ENCODE measurements around the gene KNSTRN.

The KNSTRN gene

GRCh38 chr15:40443255-40443654 is 60.7 kb downstream of the KNSTRN start:
- peaks cover 18% of the 10 kb centered on the region; the same call in 1 of the 2 replicates for H4K20me1 ChIP-seq (ENCODE audit: low read depth, low read length)
- peaks cover 59% of the 10 kb centered on the region for H3K79me2 ChIP-seq (ENCODE audit: insufficient read depth, low read length)
- no peak overlapping the region for H3K27ac ChIP-seq (ENCODE audit: low read depth, low read length)
- no peak overlapping the region for H3K9ac ChIP-seq (ENCODE audit: low read length)
- no peaks in the 10 kb centered on the region for H3F3A ChIP-seq (ENCODE audit: insufficient read depth)
- no peak overlapping the region for H3K4me2 ChIP-seq (ENCODE audit: low read depth, low read length, poor library complexity, severe bottlenecking)
- H3K27me3 ChIP-seq (ENCODE audit: low read length), result no peaks in the 10 kb centered on the region
- no peaks in the 10 kb centered on the region for H3K9me2 ChIP-seq (replicated peaks; ENCODE audit: insufficient read depth, low read length)
- H3K9me3 ChIP-seq (ENCODE audit: insufficient read depth, low read length), result no peaks in the 10 kb centered on the region
- H3K36me3 ChIP-seq (ENCODE audit: low read length), result no peaks in the 10 kb centered on the region
- H2AFZ ChIP-seq (ENCODE audit: low read depth, low read length, severe bottlenecking), result no peak overlapping the region
- no peak overlapping the region for H3K4me3 ChIP-seq (ENCODE audit: insufficient read depth, low read length, poor library complexity, severe bottlenecking)
- TF ChIP-seq, protein P1, sequence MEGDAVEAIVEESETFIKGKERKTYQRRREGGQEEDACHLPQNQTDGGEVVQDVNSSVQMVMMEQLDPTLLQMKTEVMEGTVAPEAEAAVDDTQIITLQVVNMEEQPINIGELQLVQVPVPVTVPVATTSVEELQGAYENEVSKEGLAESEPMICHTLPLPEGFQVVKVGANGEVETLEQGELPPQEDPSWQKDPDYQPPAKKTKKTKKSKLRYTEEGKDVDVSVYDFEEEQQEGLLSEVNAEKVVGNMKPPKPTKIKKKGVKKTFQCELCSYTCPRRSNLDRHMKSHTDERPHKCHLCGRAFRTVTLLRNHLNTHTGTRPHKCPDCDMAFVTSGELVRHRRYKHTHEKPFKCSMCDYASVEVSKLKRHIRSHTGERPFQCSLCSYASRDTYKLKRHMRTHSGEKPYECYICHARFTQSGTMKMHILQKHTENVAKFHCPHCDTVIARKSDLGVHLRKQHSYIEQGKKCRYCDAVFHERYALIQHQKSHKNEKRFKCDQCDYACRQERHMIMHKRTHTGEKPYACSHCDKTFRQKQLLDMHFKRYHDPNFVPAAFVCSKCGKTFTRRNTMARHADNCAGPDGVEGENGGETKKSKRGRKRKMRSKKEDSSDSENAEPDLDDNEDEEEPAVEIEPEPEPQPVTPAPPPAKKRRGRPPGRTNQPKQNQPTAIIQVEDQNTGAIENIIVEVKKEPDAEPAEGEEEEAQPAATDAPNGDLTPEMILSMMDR (IDR thresholded peaks at IDR 0.05; ENCODE audit: insufficient read depth, low read length, poor library complexity, severe bottlenecking), result no peak
- no peak for TF ChIP-seq EZH2phosphoT487 (conservative IDR thresholded peaks at IDR 0.05; ENCODE audit: low read length)

DNA sequence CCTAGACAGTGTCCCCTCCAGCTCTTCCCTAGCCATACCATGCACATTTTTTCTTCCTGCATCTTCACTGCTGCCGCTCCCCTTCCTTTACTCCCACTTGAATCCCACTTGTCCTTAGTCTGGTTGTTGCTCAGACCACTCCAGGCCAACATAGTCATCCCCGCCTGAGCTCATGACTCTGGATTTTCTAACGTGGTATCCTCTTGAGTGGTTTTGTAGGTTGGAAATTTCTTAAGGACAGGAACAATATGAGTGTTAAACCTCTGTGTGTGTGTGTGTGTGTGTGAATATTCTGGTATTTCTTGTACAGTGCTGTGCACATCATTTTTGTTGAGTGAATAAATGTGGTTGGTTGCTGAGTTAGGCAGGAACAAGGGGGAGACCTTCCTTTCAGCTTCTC is 61.3 kb downstream of the KNSTRN start:
- Histone ChIP-seq H3K9me3 (ENCODE audit: insufficient read depth, low read length) (no peaks in the 10 kb centered on the region), H3K27ac (ENCODE audit: low read depth, low read length) (no peak overlapping the region), H3K4me3 (ENCODE audit: insufficient read depth, low read length, poor library complexity, severe bottlenecking) (no peak overlapping the region), H4K20me1 (ENCODE audit: low read depth, low read length) (peaks cover 18% of the 10 kb centered on the region; the same call in 1 of the 2 replicates), H3K79me2 (ENCODE audit: insufficient read depth, low read length) (peaks cover 63% of the 10 kb centered on the region), H3K36me3 (ENCODE audit: low read length) (no peaks in the 10 kb centered on the region), H3K4me2 (ENCODE audit: low read depth, low read length, poor library complexity, severe bottlenecking) (no peak overlapping the region), H3K27me3 (ENCODE audit: low read length) (no peaks in the 10 kb centered on the region), H3K9me2 (replicated peaks; ENCODE audit: insufficient read depth, low read length) (no peaks in the 10 kb centered on the region), H2AFZ (ENCODE audit: low read depth, low read length, severe bottlenecking) (no peak overlapping the region), H3F3A (ENCODE audit: insufficient read depth) (no peaks in the 10 kb centered on the region), H3K9ac (ENCODE audit: low read length) (no peak overlapping the region)
- TF ChIP-seq, protein P1 (IDR thresholded peaks at IDR 0.05; ENCODE audit: insufficient read depth, low read length, poor library complexity, severe bottlenecking), result no peak
- no peak for TF ChIP-seq EZH2phosphoT487 (conservative IDR thresholded peaks at IDR 0.05; ENCODE audit: low read length)
